Liver (tissue), 9 donors: Measurements from ENCODE around the gene GPR62. TPM values are rescaled to one million over a fixed set of nuclear protein-coding genes. Genes with fewer than 3 reads are reported as not detected.

ENCODE experiments used
- DNase-seq: peaks from one replicate; pipeline ENCODE4 v3.0.0-alpha.2; 2017; ENCODE audit warnings: low spot score
- H3K27ac ChIP-seq, 2 donors: one replicate each; pipeline ENCODE4 v1.7.0; 2013; ENCODE audit warnings: inconsistent platforms in 2 of 2, low read length in 2 of 2, control low read depth in 1 of 2, low read depth in 1 of 2, mild to moderate bottlenecking in 1 of 2
- H3K27me3 ChIP-seq, 4 donors: one replicate each; pipeline versions ENCODE4 v1.6.1 to v1.7.0; 2013; ENCODE audit warnings: low read length in 3 of 4, inconsistent platforms in 1 of 4, mild to moderate bottlenecking in 1 of 4, moderate library complexity in 1 of 4; ENCODE audit not compliant: control insufficient read depth in 4 of 4, insufficient read depth in 4 of 4
- H3K36me3 ChIP-seq, 4 donors: one replicate each; pipeline versions ENCODE4 v1.6.1 to v1.7.0; 2013; ENCODE audit warnings: low read length in 3 of 4, mild to moderate bottlenecking in 3 of 4, low read depth in 1 of 4, moderate library complexity in 1 of 4; ENCODE audit not compliant: control insufficient read depth in 4 of 4, insufficient read depth in 3 of 4
- H3K4me1 ChIP-seq, 4 donors: one replicate each; pipeline versions ENCODE4 v1.6.1 to v1.7.0; 2013; ENCODE audit warnings: low read length in 3 of 4, mild to moderate bottlenecking in 3 of 4, moderate library complexity in 1 of 4; ENCODE audit not compliant: control insufficient read depth in 4 of 4, insufficient read depth in 4 of 4
- H3K4me3 ChIP-seq, 3 donors: one replicate each; pipeline versions ENCODE4 v1.6.1 to v1.7.0; 2013; ENCODE audit warnings: low read length in 3 of 3, control low read depth in 1 of 3, low read depth in 1 of 3, mild to moderate bottlenecking in 1 of 3
- H3K9ac ChIP-seq, 2 donors: one replicate each; pipeline ENCODE4 v1.7.0; 2013; ENCODE audit warnings: low read length in 2 of 2, mild to moderate bottlenecking in 2 of 2, moderate library complexity in 2 of 2, control low read depth in 1 of 2, low read depth in 1 of 2
- H3K9me3 ChIP-seq, 4 donors: one replicate each; pipeline versions ENCODE4 v1.6.1 to v1.7.0; 2013; ENCODE audit warnings: low read length in 3 of 4; ENCODE audit not compliant: control insufficient read depth in 4 of 4
- EGR1 ChIP-seq, 2 donors: IDR thresholded peaks; 2 replicates each; pipeline ENCODE4 v1.6.1; 2016 to 2018; ENCODE audit warnings: antibody characterized with exemption in 2 of 2, low read depth in 2 of 2
- FOXA2 ChIP-seq: IDR thresholded peaks from 2 replicates; pipeline ENCODE4 v1.6.1; 2016; ENCODE audit warnings: antibody characterized with exemption
- GABPA ChIP-seq, 2 donors: IDR thresholded peaks in 1 of 2; conservative IDR thresholded peaks in 1 of 2; 2 replicates each; pipeline ENCODE4 v1.6.1; 2016; ENCODE audit warnings: antibody characterized with exemption in 2 of 2, mild to moderate bottlenecking in 1 of 2, moderate library complexity in 1 of 2
- HNF4A ChIP-seq, 2 donors: conservative IDR thresholded peaks; 2 replicates each; pipeline ENCODE4 v1.6.1; 2016; ENCODE audit warnings: antibody characterized with exemption in 2 of 2, mild to moderate bottlenecking in 2 of 2
- HNF4G ChIP-seq: IDR thresholded peaks from 2 replicates; pipeline ENCODE4 v1.6.1; 2016; ENCODE audit warnings: antibody characterized with exemption
- JUND ChIP-seq, 2 donors: IDR thresholded peaks; 2 replicates each; pipeline ENCODE4 v1.6.1; 2016; ENCODE audit warnings: antibody characterized with exemption in 2 of 2
- NR2F2 ChIP-seq: IDR thresholded peaks from 2 replicates; pipeline ENCODE4 v1.6.1; 2016; ENCODE audit warnings: antibody characterized with exemption
- RAD21 ChIP-seq, 2 donors: IDR thresholded peaks; 2 replicates each; pipeline ENCODE4 v1.6.1; 2016; ENCODE audit warnings: antibody characterized with exemption in 2 of 2, mild to moderate bottlenecking in 2 of 2
- RXRA ChIP-seq, 2 donors: IDR thresholded peaks; 2 replicates each; pipeline ENCODE4 v1.6.1; 2017 to 2018; ENCODE audit warnings: antibody characterized with exemption in 2 of 2, mild to moderate bottlenecking in 1 of 2
- SP1 ChIP-seq: IDR thresholded peaks from 2 replicates; pipeline ENCODE4 v1.6.1; 2018; ENCODE audit warnings: antibody characterized with exemption, mild to moderate bottlenecking
- TAF1 ChIP-seq: conservative IDR thresholded peaks from 2 replicates; pipeline ENCODE4 v1.6.1; 2016; ENCODE audit warnings: antibody characterized with exemption, mild to moderate bottlenecking
- YY1 ChIP-seq: IDR thresholded peaks from 2 replicates; pipeline ENCODE4 v1.6.1; 2016; ENCODE audit warnings: antibody characterized with exemption, mild to moderate bottlenecking
- WGBS: extraction: QIAGEN DNeasy Blood & Tissue Kit; methylation state at CpG from one replicate; pipeline ENCODE4 v1.1.7; 2013; 5-methylcytosine and 5-hydroxymethylcytosine counted together
- polyA plus RNA-seq, 2 donors: library from polyadenylated mRNA; stranded (reverse) in 1 of 2; unstranded in 1 of 2; fragments of 200-250 nt in 1 of 2; fragments of >200 nt in 1 of 2; fragmentation: Nextera tagmentation in 1 of 2; extraction: Ambion mirVana in 1 of 2; gene quantifications; one replicate each; pipeline versions ENCODE4 v1.2.1 to v1.2.3, GENCODE V29; 2013 to 2015
- total RNA-seq, 2 donors: library from RNA; depleted of rRNA; stranded (reverse); fragments of >200 nt; gene quantifications; one replicate each; pipeline ENCODE4 v1.2.3, GENCODE V29; 2014
- TF ChIP-seq, protein P1 (sequence below): IDR thresholded peaks from 2 replicates; pipeline ENCODE4 v1.6.1; 2016; ENCODE audit warnings: antibody characterized with exemption
- TF ChIP-seq, protein P2 (sequence below): IDR thresholded peaks from 2 replicates; pipeline ENCODE4 v1.6.1; 2016; ENCODE audit warnings: antibody characterized with exemption
- TF ChIP-seq, protein P3 (sequence below): fragments of 150-350 bp; IDR thresholded peaks from 2 replicates; pipeline ENCODE4 v1.5.1; 2017; ENCODE audit warnings: improper control_type of control experiment, low read depth, low read length; ENCODE audit not compliant: missing input control
- TF ChIP-seq, protein P4 (sequence below): IDR thresholded peaks from 2 replicates; pipeline ENCODE4 v1.6.1; 2016; ENCODE audit warnings: antibody characterized with exemption, mild to moderate bottlenecking
- TF ChIP-seq, protein P5 (sequence below): IDR thresholded peaks from 2 replicates; pipeline ENCODE4 v1.6.1; 2016; ENCODE audit warnings: antibody characterized with exemption
- donor health status: healthy.
- donor health status: healthy.
- donor health status: healthy.
- donor health status: healthy.
- donor health status: healthy.

Gene GPR62
- total and polyA plus RNA-seq, 4 donors: 0.07 to 0.08 TPM; not detected in 2

DNA sequence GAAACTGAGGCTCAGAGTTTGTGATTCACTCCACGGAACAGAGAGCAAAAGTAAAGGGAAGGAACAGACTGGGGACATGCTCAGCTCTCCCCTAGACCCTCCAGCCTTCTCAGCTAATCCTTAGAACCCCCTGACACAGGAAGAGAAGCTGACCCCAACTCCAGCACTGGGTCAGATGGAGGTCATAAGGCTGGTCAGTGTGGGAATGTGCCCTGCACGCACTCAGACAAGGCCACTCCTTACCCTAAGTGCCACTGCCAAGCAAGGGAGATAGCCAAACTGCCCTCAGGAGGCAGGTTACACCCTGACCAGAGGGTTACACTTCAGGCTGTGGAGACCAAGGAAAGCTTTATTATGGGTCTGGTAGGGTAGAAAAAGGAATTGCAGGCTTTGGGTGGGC, 39.3 kb downstream of the GPR62 start:
- H3K36me3 ChIP-seq: peaks cover 3 to 20% (median 13%) of the 10 kb centered on the region in 4 donors
- no peaks in the 10 kb centered on the region for H3K9me3 ChIP-seq
- H3K27ac ChIP-seq: peak overlapping the region in 1 of 2 donors; percentile 83
- no peaks in the 10 kb centered on the region for H3K27me3 ChIP-seq
- H3K4me3 ChIP-seq: peak overlapping the region; percentile 9 to 94 (median 52)
- DNase-seq: no peak
- TF ChIP-seq, protein P1, sequence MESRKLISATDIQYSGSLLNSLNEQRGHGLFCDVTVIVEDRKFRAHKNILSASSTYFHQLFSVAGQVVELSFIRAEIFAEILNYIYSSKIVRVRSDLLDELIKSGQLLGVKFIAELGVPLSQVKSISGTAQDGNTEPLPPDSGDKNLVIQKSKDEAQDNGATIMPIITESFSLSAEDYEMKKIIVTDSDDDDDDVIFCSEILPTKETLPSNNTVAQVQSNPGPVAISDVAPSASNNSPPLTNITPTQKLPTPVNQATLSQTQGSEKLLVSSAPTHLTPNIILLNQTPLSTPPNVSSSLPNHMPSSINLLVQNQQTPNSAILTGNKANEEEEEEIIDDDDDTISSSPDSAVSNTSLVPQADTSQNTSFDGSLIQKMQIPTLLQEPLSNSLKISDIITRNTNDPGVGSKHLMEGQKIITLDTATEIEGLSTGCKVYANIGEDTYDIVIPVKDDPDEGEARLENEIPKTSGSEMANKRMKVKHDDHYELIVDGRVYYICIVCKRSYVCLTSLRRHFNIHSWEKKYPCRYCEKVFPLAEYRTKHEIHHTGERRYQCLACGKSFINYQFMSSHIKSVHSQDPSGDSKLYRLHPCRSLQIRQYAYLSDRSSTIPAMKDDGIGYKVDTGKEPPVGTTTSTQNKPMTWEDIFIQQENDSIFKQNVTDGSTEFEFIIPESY: no peak
- TF ChIP-seq JUND (IDR thresholded peaks at IDR 0.05): no peak
- TF ChIP-seq, protein P2, sequence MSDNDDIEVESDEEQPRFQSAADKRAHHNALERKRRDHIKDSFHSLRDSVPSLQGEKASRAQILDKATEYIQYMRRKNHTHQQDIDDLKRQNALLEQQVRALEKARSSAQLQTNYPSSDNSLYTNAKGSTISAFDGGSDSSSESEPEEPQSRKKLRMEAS: no peak
- TF ChIP-seq NR2F2: no peak
- TF ChIP-seq TAF1: no peak
- TF ChIP-seq HNF4G: no peak
- no peak for TF ChIP-seq EGR1 (IDR thresholded peaks at IDR 0.05; ENCODE audit: low read depth in 2 of 2)
- TF ChIP-seq, protein P3, sequence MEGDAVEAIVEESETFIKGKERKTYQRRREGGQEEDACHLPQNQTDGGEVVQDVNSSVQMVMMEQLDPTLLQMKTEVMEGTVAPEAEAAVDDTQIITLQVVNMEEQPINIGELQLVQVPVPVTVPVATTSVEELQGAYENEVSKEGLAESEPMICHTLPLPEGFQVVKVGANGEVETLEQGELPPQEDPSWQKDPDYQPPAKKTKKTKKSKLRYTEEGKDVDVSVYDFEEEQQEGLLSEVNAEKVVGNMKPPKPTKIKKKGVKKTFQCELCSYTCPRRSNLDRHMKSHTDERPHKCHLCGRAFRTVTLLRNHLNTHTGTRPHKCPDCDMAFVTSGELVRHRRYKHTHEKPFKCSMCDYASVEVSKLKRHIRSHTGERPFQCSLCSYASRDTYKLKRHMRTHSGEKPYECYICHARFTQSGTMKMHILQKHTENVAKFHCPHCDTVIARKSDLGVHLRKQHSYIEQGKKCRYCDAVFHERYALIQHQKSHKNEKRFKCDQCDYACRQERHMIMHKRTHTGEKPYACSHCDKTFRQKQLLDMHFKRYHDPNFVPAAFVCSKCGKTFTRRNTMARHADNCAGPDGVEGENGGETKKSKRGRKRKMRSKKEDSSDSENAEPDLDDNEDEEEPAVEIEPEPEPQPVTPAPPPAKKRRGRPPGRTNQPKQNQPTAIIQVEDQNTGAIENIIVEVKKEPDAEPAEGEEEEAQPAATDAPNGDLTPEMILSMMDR: no peak
- no peak for TF ChIP-seq SP1
- TF ChIP-seq GABPA (IDR thresholded peaks at IDR 0.05 in 1 of 2, conservative IDR thresholded peaks at IDR 0.05 in 1 of 2): no peak
- TF ChIP-seq, protein P4, sequence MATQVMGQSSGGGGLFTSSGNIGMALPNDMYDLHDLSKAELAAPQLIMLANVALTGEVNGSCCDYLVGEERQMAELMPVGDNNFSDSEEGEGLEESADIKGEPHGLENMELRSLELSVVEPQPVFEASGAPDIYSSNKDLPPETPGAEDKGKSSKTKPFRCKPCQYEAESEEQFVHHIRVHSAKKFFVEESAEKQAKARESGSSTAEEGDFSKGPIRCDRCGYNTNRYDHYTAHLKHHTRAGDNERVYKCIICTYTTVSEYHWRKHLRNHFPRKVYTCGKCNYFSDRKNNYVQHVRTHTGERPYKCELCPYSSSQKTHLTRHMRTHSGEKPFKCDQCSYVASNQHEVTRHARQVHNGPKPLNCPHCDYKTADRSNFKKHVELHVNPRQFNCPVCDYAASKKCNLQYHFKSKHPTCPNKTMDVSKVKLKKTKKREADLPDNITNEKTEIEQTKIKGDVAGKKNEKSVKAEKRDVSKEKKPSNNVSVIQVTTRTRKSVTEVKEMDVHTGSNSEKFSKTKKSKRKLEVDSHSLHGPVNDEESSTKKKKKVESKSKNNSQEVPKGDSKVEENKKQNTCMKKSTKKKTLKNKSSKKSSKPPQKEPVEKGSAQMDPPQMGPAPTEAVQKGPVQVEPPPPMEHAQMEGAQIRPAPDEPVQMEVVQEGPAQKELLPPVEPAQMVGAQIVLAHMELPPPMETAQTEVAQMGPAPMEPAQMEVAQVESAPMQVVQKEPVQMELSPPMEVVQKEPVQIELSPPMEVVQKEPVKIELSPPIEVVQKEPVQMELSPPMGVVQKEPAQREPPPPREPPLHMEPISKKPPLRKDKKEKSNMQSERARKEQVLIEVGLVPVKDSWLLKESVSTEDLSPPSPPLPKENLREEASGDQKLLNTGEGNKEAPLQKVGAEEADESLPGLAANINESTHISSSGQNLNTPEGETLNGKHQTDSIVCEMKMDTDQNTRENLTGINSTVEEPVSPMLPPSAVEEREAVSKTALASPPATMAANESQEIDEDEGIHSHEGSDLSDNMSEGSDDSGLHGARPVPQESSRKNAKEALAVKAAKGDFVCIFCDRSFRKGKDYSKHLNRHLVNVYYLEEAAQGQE: no peak
- peak overlapping the region; percentile 97 to 99 for H3K9ac ChIP-seq
- WGBS: 73% methylated on average over 2 of the region's 2 CpGs
- peaks cover 4 to 18% (median 13%) of the 10 kb centered on the region in 4 donors for H3K4me1 ChIP-seq

DNA sequence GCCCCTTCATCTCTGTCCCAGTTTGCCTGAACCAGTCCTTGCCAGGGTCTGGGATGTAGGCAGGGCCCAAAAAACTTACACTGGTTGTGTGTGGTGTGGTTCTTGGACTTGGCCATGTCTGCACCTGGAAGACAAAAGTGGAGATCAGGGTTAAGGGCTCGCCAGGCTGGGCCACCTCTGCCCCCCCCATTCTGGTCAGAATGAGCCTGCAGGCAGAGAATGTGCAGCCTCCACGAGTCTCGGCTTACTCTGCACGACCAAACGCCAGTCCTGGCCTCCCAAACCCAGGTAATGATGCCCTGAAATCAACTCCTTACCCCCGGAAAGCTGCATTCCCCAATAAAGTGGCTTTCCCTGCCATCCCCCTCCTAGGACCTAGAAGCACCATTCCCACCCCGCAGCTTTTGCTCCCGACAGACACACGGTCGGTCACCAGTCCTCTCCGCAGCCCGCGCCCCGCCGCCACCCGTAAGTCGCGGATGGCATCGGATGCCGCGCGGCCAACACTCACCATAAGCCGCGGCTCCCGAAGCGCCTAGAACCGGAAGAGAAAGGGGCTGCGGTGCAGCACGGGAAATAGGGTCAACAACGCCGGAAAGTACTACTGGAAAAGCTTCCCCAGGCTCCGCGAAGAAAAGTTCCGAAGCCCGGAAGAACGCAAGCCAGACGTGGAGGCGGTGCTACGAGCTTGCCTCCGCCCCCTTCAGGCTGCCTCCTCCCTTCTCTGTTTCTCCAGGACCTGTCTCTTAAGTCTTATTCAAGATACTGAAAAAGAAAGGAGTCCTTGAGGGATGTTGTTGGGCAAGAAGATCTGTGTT, 40.4 kb downstream of the GPR62 start, which contains the start of gene RPL29:
TSS of gene RPL29 (minus strand) at position 550 of the 818 bp plus-strand sequence. CDS start at position 116, 434 bp downstream.
- Histone ChIP-seq H3K9ac (peak within 1 kb of the TSS; percentile 97 to 99), H3K9me3 (no peaks in the 10 kb centered on the region), H3K4me1 (peaks cover 4 to 18% (median 13%) of the 10 kb centered on the region in 4 donors), H3K27ac (peak within 1 kb of the TSS; percentile 83 to 86), H3K27me3 (no peaks in the 10 kb centered on the region), H3K36me3 (peaks cover 3 to 20% (median 13%) of the 10 kb centered on the region in 4 donors), H3K4me3 (peak within 1 kb of the TSS; percentile 52 to 94 (median 92))
- WGBS: under 1% methylated on average over 40 of the region's 40 CpGs
- peak; percentile 91 for DNase-seq
- TF ChIP-seq NR2F2 (peak; percentile 86), JUND (IDR thresholded peaks at IDR 0.05) (peak in 1 of 2 donors; percentile 27), HNF4A (conservative IDR thresholded peaks at IDR 0.05) (peak; percentile 44 to 46), RXRA (IDR thresholded peaks at IDR 0.05) (peak; percentile 57 to 77), GABPA (IDR thresholded peaks at IDR 0.05 in 1 of 2, conservative IDR thresholded peaks at IDR 0.05 in 1 of 2) (peak; percentile 99 to 100), SP1 (peak; percentile 70), HNF4G (no peak), RAD21 (IDR thresholded peaks at IDR 0.05) (peak; percentile 65 to 73), YY1 (peak; percentile 86), FOXA2 (peak; percentile 29), EGR1 (IDR thresholded peaks at IDR 0.05; ENCODE audit: low read depth in 2 of 2) (peak in 1 of 2 donors; percentile 63)
- TF ChIP-seq, protein P4: peak; percentile 93
- TF ChIP-seq, protein P5, sequence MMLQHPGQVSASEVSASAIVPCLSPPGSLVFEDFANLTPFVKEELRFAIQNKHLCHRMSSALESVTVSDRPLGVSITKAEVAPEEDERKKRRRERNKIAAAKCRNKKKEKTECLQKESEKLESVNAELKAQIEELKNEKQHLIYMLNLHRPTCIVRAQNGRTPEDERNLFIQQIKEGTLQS: no peak
